IPS-15b (cell line): ENCODE data around the gene OVOL3.

Experiments
- H3K27me3 ChIP-seq: one replicate; pipeline ENCODE4 v1.6.1; 2013; ENCODE audit warnings: low read length; ENCODE audit not compliant: control insufficient read depth, insufficient read depth
- H3K36me3 ChIP-seq: one replicate; pipeline ENCODE4 v1.6.1; 2013; ENCODE audit warnings: low read length; ENCODE audit not compliant: control insufficient read depth, insufficient read depth
- H3K4me1 ChIP-seq: one replicate; pipeline ENCODE4 v1.6.1; 2013; ENCODE audit warnings: mild to moderate bottlenecking, low read length; ENCODE audit not compliant: control insufficient read depth, insufficient read depth
- H3K4me3 ChIP-seq: one replicate; pipeline ENCODE4 v1.5.1; 2013; ENCODE audit warnings: low read depth, low read length
- H3K9ac ChIP-seq: one replicate; pipeline ENCODE4 v1.6.1; 2013; ENCODE audit warnings: low read depth, mild to moderate bottlenecking, low read length
- H3K9me3 ChIP-seq: one replicate; pipeline ENCODE4 v1.6.1; 2013; ENCODE audit warnings: mild to moderate bottlenecking, low read length; ENCODE audit not compliant: control insufficient read depth, insufficient read depth

The OVOL3 gene

DNA sequence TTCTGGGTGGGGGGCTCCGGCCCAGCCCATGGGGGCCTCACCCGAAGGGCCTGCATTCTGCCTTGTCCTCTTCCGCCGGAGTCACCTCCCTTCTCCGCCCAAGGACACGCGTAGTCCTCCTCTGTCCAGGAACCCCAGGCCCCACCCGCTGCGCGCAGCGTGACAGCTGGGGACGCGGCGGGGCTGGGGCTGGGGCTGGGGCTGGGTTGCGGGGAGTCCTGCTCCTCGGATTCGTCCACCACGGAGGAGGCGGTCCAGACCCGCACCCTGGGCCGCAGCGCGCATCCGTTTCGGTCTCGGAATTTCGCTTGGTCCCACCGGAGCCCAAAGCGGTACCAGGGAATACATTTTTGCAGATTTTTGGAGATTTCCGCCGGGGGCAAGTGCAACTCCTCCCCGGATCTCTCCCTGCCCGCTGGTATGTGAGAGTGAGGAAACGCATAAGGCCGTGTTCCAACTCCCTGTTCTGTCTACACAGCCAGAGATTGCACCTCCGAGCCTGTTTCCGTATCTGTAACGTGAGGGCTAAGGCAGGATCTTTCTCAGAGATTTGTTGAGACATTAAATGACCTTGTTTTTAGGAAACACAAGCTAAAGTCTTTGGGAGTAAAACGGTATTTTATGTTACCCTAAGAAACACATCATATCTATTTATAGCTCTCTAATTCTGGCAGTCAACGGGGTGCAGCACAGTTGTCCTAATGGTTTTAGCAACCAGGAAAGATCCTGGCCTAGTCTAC lies 41.6 kb downstream of the OVOL3 start, which contains the start of gene COX7A1:
COX7A1 (minus strand) TSS at position 96 of the 740 bp plus-strand sequence; CDS start at position 56, 40 bp downstream.
- Histone ChIP-seq H3K4me3 (peak within 1 kb of the TSS; percentile 38), H3K27me3 (no peaks in the 10 kb centered on the region), H3K9me3 (no peaks in the 10 kb centered on the region), H3K4me1 (peaks cover 2% of the 10 kb centered on the region), H3K9ac (peak within 1 kb of the TSS; percentile 54), H3K36me3 (peaks cover 19% of the 10 kb centered on the region)

DNA sequence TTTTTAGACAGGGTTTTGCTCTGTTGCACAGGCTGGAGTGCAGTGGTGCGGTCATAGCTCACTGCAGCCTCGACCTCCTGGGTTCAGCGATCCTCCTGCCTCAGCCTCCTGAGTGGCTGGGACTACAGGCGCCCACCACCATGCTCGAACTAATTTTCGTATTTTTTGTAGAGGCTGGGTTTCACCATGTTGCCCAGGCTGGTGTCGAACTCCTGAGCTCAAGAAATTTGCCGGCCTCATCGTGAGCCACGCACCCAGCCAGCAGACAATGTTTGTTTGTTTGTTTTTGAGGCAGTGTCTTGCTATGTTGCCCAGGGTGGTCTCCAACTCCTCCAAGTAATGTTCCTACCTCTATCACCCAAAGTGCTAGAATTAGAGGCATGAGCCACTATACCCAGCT lies 42.2 kb downstream of the OVOL3 start:
- Histone ChIP-seq H3K27me3 (no peaks in the 10 kb centered on the region), H3K36me3 (peaks cover 19% of the 10 kb centered on the region), H3K4me1 (peaks cover 2% of the 10 kb centered on the region), H3K4me3 (no peak overlapping the region), H3K9ac (no peak overlapping the region), H3K9me3 (no peaks in the 10 kb centered on the region)

DNA sequence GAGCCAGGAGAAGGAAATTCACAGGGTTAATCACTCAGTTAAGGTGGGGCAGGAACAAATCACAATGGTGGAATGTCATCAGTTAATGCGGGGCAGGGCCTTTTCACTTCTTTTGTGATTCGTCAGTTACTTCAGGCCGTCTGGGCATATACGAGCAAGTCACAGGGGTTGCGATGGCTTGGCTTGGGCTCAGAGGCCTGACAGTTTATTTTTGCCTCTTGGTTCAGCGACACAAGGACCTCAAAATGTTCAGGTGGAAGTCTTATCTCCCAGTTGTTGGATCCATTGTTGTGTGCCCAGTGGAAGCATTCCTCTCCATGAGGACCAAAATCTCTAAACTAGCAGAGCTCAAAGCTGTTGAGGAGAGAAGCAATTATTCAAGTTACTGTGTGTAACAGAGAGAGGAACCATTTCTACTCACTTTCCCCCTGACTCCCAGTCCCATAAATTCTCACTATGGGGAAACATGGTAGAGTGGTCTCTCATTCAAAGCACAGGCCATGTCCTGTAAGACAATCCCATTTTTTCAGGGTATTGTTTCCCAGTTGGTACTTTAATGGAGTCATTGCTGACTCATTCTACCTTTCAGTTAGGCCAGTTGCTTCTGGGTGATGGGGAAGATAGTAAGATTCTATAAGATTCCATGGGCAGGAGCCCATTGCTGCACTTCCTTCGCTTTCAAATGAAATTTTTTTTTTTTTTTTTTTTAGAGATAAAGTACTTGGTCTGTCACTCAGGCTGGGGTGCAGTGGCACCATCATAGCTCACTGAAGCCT lies 50.1 kb downstream of the OVOL3 start:
- H3K4me3 ChIP-seq = peak overlapping the region; percentile 2
- peaks cover 9% of the 10 kb centered on the region for H3K4me1 ChIP-seq
- peaks cover 5% of the 10 kb centered on the region for H3K36me3 ChIP-seq
- no peaks in the 10 kb centered on the region for H3K9me3 ChIP-seq
- no peaks in the 10 kb centered on the region for H3K27me3 ChIP-seq
- H3K9ac ChIP-seq = no peak overlapping the region
